OCI-LY3 (cell line): ENCODE results near the gene EMX1.

Source experiments
- EZH2phosphoT487 ChIP-seq: fragments of 200-600 bp; shearing (Covaris generic); IDR thresholded peaks from 2 replicates; pipeline ENCODE4 v1.6.1; 2018; ENCODE audit warnings: antibody characterized with exemption, mixed run types, low read depth
- TF ChIP-seq, protein P1 (sequence below): fragments of 200-600, 300-600 bp; sonication (generic); IDR thresholded peaks from 2 replicates; pipeline ENCODE4 v1.5.1; 2014; ENCODE audit warnings: antibody characterized with exemption, low read length, low read depth

GRCh38 chr2:72931280-72931910, 14.1 kb downstream of the EMX1 start:
- TF ChIP-seq, protein P1, sequence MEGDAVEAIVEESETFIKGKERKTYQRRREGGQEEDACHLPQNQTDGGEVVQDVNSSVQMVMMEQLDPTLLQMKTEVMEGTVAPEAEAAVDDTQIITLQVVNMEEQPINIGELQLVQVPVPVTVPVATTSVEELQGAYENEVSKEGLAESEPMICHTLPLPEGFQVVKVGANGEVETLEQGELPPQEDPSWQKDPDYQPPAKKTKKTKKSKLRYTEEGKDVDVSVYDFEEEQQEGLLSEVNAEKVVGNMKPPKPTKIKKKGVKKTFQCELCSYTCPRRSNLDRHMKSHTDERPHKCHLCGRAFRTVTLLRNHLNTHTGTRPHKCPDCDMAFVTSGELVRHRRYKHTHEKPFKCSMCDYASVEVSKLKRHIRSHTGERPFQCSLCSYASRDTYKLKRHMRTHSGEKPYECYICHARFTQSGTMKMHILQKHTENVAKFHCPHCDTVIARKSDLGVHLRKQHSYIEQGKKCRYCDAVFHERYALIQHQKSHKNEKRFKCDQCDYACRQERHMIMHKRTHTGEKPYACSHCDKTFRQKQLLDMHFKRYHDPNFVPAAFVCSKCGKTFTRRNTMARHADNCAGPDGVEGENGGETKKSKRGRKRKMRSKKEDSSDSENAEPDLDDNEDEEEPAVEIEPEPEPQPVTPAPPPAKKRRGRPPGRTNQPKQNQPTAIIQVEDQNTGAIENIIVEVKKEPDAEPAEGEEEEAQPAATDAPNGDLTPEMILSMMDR: no peak
- no peak for TF ChIP-seq EZH2phosphoT487
